AG04450 (cell line): ENCODE data around the gene APAF1. TPM values are rescaled to one million over a fixed set of nuclear protein-coding genes. Genes with fewer than 3 reads are reported as not detected.

Experiments
- CTCF ChIA-PET: fragments of 300-600, 350-600 bp; formaldehyde crosslinking; extraction: SDS; loops from one replicate; lab custom pipeline; 2022; ENCODE audit warnings: antibody characterized with exemption, inconsistent platforms; lab: Charles Lee
- POLR2A ChIA-PET: fragments of 350-600 bp; formaldehyde crosslinking; extraction: SDS; loops from one replicate; lab custom pipeline; 2021; ENCODE audit warnings: antibody characterized with exemption, inconsistent platforms; lab: Yijun Ruan, JAX
- DNase-seq: peaks from one replicate; pipeline ENCODE4 v3.0.0-alpha.2; 2011; ENCODE audit warnings: low read depth, low spot score
- H3K27ac ChIP-seq: one replicate; pipeline ENCODE4 v1.5.1; 2012; ENCODE audit warnings: low read depth, low read length, control low read depth
- H3K27me3 ChIP-seq: one replicate; pipeline ENCODE4 v1.6.0; 2012; ENCODE audit warnings: low read length; ENCODE audit not compliant: control insufficient read depth, insufficient read depth
- H3K4me3 ChIP-seq: 2 replicates; pipeline ENCODE4 v1.5.1; 2011; ENCODE audit warnings: mild to moderate bottlenecking, low read depth, low read length, control low read depth
- H3K9me3 ChIP-seq: 2 replicates; pipeline ENCODE4 v1.5.1; 2012; ENCODE audit warnings: low read length; ENCODE audit not compliant: control insufficient read depth, insufficient read depth
- CTCF ChIP-seq: IDR thresholded peaks from 2 replicates; pipeline ENCODE4 v1.5.1; 2011; ENCODE audit warnings: low read depth, low read length, control low read depth, inconsistent platforms
- polyA plus RNA-seq: library from polyadenylated mRNA; depleted of rRNA; stranded (reverse); fragments of >200 nt; gene quantifications from 2 replicates; pipeline ENCODE4 v1.2.3, GENCODE V29; 2011

The APAF1 gene
- polyA plus RNA-seq, 1 experiment: 21.0 TPM

DNA sequence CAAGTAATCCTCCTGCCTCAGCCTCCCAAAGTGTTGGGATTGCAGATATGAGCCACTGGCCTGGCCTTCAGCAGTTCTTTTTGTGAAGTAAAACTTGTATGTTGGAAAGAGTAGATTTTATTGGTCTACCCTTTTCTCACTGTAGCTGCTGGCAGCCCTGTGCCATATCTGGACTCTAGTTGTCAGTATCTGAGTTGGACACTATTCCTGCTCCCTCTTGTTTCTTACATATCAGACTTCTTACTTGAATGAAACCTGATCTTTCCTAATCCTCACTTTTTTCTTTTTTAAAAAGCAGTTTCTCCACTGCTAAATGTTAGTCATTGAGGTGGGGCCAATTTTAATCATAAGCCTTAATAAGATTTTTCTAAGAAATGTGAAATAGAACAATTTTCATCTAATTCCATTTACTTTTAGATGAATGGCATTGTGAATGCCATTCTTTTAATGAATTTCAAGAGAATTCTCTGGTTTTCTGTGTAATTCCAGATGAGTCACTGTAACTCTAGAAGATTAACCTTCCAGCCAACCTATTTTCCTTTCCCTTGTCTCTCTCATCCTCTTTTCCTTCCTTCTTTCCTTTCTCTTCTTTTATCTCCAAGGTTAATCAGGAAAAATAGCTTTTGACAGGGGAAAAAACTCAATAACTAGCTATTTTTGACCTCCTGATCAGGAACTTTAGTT lies 88.7 kb downstream of the APAF1 start:
- TF ChIP-seq CTCF: no peak
- no peak for DNase-seq
- POLR2A ChIA-PET: interaction anchor here (0.6 kb wide), 1 partner anchor 115 kb away, joined by 5 read pairs; no protein-coding TSS in a partner anchor
- Histone ChIP-seq H3K27me3 (no peaks in the 10 kb centered on the region), H3K27ac (no peak overlapping the region), H3K9me3 (no peaks in the 10 kb centered on the region), H3K4me3 (no peak overlapping the region)
- CTCF ChIA-PET: interaction anchor here (1.2 to 3.9 kb wide), 2 partner anchors 9 to 265 kb away, joined by 4 to 18 read pairs; no protein-coding TSS in a partner anchor

DNA sequence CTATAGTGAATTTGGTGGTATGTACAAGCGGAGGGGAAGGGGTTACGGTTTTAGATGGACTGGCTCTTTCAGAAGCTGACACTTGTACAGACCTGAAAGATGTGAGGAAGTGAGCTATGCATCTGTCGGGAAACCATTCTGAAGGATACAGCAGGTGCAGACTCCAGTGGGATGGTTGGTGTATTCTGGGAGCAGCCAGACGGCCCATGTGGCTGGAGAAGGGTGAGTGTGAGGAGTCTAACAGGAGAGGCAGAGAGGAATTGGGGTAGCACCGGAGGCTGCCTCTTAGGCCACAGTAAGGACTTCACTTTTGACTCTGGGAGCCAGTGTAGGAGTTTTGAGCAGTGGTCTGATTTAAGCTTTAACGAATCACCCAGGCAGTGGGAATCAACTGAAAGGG lies 90.7 kb downstream of the APAF1 start:
- ChIA-PET POLR2A (no interaction called here), CTCF (interaction anchor here (0.6 to 3.9 kb wide), 4 partner anchors 9 to 1009 kb away, joined by 3 to 18 read pairs (median 5); no protein-coding TSS in a partner anchor)
- Histone ChIP-seq H3K27ac (no peak overlapping the region), H3K9me3 (no peaks in the 10 kb centered on the region), H3K4me3 (no peak overlapping the region), H3K27me3 (no peaks in the 10 kb centered on the region)
- no peak for TF ChIP-seq CTCF
- DNase-seq: no peak

DNA sequence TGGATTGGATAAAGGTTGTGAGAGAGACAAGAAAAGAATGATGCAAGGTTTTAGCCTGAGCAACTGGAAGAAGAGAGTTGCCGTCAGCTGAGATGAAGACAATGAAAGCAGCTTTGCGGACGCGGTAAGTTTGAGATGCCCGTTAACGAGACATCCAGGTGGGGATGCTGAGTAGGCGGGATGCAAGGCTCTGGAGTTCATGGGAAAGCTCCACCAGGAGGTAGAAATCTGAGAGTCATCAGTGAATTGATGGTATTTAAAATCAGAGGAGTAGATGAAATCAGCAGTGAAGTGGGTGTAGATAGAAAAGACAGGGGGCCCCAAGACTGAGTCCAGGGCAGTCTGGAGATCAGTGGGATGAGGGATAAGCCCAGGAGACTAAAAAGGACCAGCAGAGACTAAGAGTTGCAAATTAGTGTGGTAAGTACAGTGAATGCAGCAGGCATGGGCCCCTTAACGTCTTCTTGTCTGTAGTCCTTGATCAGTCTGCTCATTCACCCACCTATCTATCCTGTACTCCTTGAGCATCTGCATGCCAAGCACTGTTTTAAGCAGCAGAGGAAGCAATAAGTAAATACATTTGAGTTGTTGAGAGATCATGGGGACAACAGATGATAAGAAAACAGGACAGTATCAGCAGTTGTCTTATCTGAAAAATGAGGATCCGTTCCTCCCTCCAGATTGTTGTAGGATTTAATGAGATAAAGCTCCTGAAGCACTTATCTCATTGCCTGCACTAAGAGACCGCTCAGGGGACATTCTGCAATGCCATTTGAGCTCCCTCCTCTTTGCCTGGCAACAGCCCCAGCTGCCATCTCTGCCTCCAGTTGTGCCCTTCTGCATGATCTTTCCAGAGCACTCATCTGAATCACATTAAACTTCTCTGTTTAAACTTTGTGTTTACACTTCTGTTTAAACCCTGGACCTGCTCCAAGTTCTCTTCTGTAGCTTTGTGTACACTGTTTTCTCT lies 91.5 kb downstream of the APAF1 start:
- Histone ChIP-seq H3K27ac (no peak overlapping the region), H3K4me3 (no peak overlapping the region), H3K9me3 (no peaks in the 10 kb centered on the region), H3K27me3 (no peaks in the 10 kb centered on the region)
- POLR2A ChIA-PET: no interaction called here
- no peak for DNase-seq
- CTCF ChIA-PET: interaction anchor here (0.6 to 3.9 kb wide), 4 partner anchors 10 to 1008 kb away, joined by 4 to 18 read pairs (median 6); no protein-coding TSS in a partner anchor
- 0 out of 2 replicates have a peak, but pooled peaks have one; percentile 1 for TF ChIP-seq CTCF

DNA sequence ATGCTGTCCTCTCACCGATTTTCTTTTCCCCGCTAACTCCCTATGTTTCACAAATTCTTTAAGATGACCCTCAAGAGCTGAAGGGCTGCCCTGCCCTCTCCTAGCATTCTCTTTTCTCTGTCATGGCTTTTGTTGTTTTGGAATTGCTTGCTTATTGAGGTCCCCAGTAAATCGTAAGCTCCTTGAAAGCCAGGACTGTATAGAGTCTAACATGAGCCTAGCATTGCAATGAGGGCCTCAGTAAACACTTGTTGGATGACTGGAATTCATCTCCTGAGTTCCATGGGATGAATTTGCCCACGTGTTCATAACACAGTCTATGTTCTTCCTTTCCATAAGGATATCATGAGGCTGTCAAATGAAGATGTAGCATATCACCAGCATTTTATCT lies 92.2 kb downstream of the APAF1 start:
- H3K9me3 ChIP-seq: no peaks in the 10 kb centered on the region
- no peaks in the 10 kb centered on the region for H3K27me3 ChIP-seq
- no peak for DNase-seq
- TF ChIP-seq CTCF: no peak
- POLR2A ChIA-PET: no interaction called here
- no peak overlapping the region for H3K4me3 ChIP-seq
- no peak overlapping the region for H3K27ac ChIP-seq
- CTCF ChIA-PET: interaction anchor here (1.4 to 3.9 kb wide), 3 partner anchors 10 to 261 kb away, joined by 4 to 18 read pairs (median 7); no protein-coding TSS in a partner anchor
